HuH-7 (cell line): Measurements from ENCODE around the gene BLOC1S5.
"Not testable (repeated sequence)": the region's sequence is repeated elsewhere in the genome, so short reads cannot be mapped to it uniquely, and the experiment has no call there.

Experiments
- DNase-seq: peaks from one replicate; pipeline ENCODE4 v3.0.0; 2011; ENCODE audit warnings: low spot score

Gene BLOC1S5

GRCh38 chr6:8080362-8081151 lies 16.4 kb upstream of the BLOC1S5 start:
- DNase-seq: no peak

GRCh38 chr6:8079126-8079525 lies 14.9 kb upstream of the BLOC1S5 start:
- DNase-seq: no peak

GRCh38 chr6:8077991-8078390 lies 13.8 kb upstream of the BLOC1S5 start:
- no peak for DNase-seq

GRCh38 chr6:8075704-8076103 lies 11.5 kb upstream of the BLOC1S5 start:
- no peak for DNase-seq

- DNase-seq: no peak
These were observed 11.0 kb upstream of the BLOC1S5 start for GRCh38 chr6:8075185-8075584.

- DNase-seq: no peak
These were observed 10.0 kb upstream of the BLOC1S5 start for GRCh38 chr6:8074213-8074612.

- no peak for DNase-seq
These were observed 9.6 kb upstream of the BLOC1S5 start for GRCh38 chr6:8073758-8074157.

GRCh38 chr6:8070718-8071117 lies 6.5 kb upstream of the BLOC1S5 start:
- DNase-seq: no peak

- no peak for DNase-seq
These were observed 5.6 kb upstream of the BLOC1S5 start for GRCh38 chr6:8069631-8070284.

- no peak for DNase-seq
These were observed 5.0 kb upstream of the BLOC1S5 start for GRCh38 chr6:8069151-8069550.

- DNase-seq: no peak
These were observed 1.9 kb upstream of the BLOC1S5 start for GRCh38 chr6:8066108-8066507.

- no peak for DNase-seq
These were observed 1.3 kb upstream of the BLOC1S5 start for GRCh38 chr6:8065519-8065911.

GRCh38 chr6:8064638-8065518 lies 689 bp upstream of the BLOC1S5 start:
- no peak for DNase-seq

- no peak for DNase-seq
These were observed 2.5 kb downstream of the BLOC1S5 start for GRCh38 chr6:8061736-8062135.

GRCh38 chr6:8060346-8060745 lies 3.8 kb downstream of the BLOC1S5 start:
- no peak for DNase-seq

- no peak for DNase-seq
These were observed 5.1 kb downstream of the BLOC1S5 start for GRCh38 chr6:8059129-8059528.

GRCh38 chr6:8057793-8058192 lies 6.4 kb downstream of the BLOC1S5 start:
- no peak for DNase-seq

- DNase-seq: no peak
These were observed 6.9 kb downstream of the BLOC1S5 start for GRCh38 chr6:8057263-8057662.

- no peak for DNase-seq
These were observed 9.9 kb downstream of the BLOC1S5 start for GRCh38 chr6:8054276-8054675.

- DNase-seq: no peak
These were observed 16.5 kb downstream of the BLOC1S5 start for GRCh38 chr6:8047541-8048292.

- DNase-seq: not testable (repeated sequence)
These were observed 18.4 kb downstream of the BLOC1S5 start for GRCh38 chr6:8045769-8046168.

- DNase-seq: no peak
These were observed 21.0 kb downstream of the BLOC1S5 start for GRCh38 chr6:8043221-8043620.
